ENCODE measurements around the gene TSPAN9.

Gene TSPAN9

GRCh38 chr12:3283137-3283680, 206.0 kb downstream of the TSPAN9 start:
- TF ChIP-seq POLR2AphosphoS5 (IDR thresholded peaks at IDR 0.05; ENCODE audit: low read depth, low read length) (no peak), REST (IDR thresholded peaks at IDR 0.05; ENCODE audit: insufficient read depth in 1 of 2, low read depth in 2 of 2, low read length in 2 of 2) (no peak), FOXP2 (optimal IDR thresholded peaks at IDR 0.05; ENCODE audit: borderline replicate concordance, extremely low read depth, extremely low read length, insufficient read depth) (no peak), TAF1 (IDR thresholded peaks at IDR 0.05; ENCODE audit: borderline replicate concordance, insufficient read depth, low read length) (no peak), SIN3A (IDR thresholded peaks at IDR 0.05; ENCODE audit: borderline replicate concordance, insufficient read depth, low read length) (no peak)

GRCh38 chr12:3284405-3284804, 207.2 kb downstream of the TSPAN9 start:
- no peak for TF ChIP-seq FOXP2 (optimal IDR thresholded peaks at IDR 0.05; ENCODE audit: borderline replicate concordance, extremely low read depth, extremely low read length, insufficient read depth)
- TF ChIP-seq TAF1 (IDR thresholded peaks at IDR 0.05; ENCODE audit: borderline replicate concordance, insufficient read depth, low read length) = no peak
- no peak for TF ChIP-seq POLR2AphosphoS5 (IDR thresholded peaks at IDR 0.05; ENCODE audit: low read depth, low read length)
- no peak for TF ChIP-seq REST (IDR thresholded peaks at IDR 0.05; ENCODE audit: insufficient read depth in 1 of 2, low read depth in 2 of 2, low read length in 2 of 2)
- TF ChIP-seq SIN3A (IDR thresholded peaks at IDR 0.05; ENCODE audit: borderline replicate concordance, insufficient read depth, low read length) = no peak

- TF ChIP-seq POLR2AphosphoS5 (IDR thresholded peaks at IDR 0.05; ENCODE audit: low read depth, low read length) (no peak), TAF1 (IDR thresholded peaks at IDR 0.05; ENCODE audit: borderline replicate concordance, insufficient read depth, low read length) (no peak), SIN3A (IDR thresholded peaks at IDR 0.05; ENCODE audit: borderline replicate concordance, insufficient read depth, low read length) (no peak), REST (IDR thresholded peaks at IDR 0.05; ENCODE audit: insufficient read depth in 1 of 2, low read depth in 2 of 2, low read length in 2 of 2) (no peak), FOXP2 (optimal IDR thresholded peaks at IDR 0.05; ENCODE audit: borderline replicate concordance, extremely low read depth, extremely low read length, insufficient read depth) (no peak)
Measured at GRCh38 chr12:3285570-3285969, 208.4 kb downstream of the TSPAN9 start.

- TF ChIP-seq SIN3A (IDR thresholded peaks at IDR 0.05; ENCODE audit: borderline replicate concordance, insufficient read depth, low read length) = no peak
- TF ChIP-seq FOXP2 (optimal IDR thresholded peaks at IDR 0.05; ENCODE audit: borderline replicate concordance, extremely low read depth, extremely low read length, insufficient read depth) = no peak
- TF ChIP-seq TAF1 (IDR thresholded peaks at IDR 0.05; ENCODE audit: borderline replicate concordance, insufficient read depth, low read length) = no peak
- no peak for TF ChIP-seq POLR2AphosphoS5 (IDR thresholded peaks at IDR 0.05; ENCODE audit: low read depth, low read length)
- TF ChIP-seq REST (IDR thresholded peaks at IDR 0.05; ENCODE audit: insufficient read depth in 1 of 2, low read depth in 2 of 2, low read length in 2 of 2) = no peak
Measured at GRCh38 chr12:3288690-3289089, 211.5 kb downstream of the TSPAN9 start.

- TF ChIP-seq TAF1 (IDR thresholded peaks at IDR 0.05; ENCODE audit: borderline replicate concordance, insufficient read depth, low read length) (no peak), FOXP2 (optimal IDR thresholded peaks at IDR 0.05; ENCODE audit: borderline replicate concordance, extremely low read depth, extremely low read length, insufficient read depth) (no peak), SIN3A (IDR thresholded peaks at IDR 0.05; ENCODE audit: borderline replicate concordance, insufficient read depth, low read length) (no peak)
Measured at GRCh38 chr12:3289702-3290101, 212.5 kb downstream of the TSPAN9 start.
